ENCODE measurements around the gene KLHDC10. TPM values are rescaled to one million over a fixed set of nuclear protein-coding genes. Genes with fewer than 3 reads are reported as not detected.

Gene KLHDC10, protein sequence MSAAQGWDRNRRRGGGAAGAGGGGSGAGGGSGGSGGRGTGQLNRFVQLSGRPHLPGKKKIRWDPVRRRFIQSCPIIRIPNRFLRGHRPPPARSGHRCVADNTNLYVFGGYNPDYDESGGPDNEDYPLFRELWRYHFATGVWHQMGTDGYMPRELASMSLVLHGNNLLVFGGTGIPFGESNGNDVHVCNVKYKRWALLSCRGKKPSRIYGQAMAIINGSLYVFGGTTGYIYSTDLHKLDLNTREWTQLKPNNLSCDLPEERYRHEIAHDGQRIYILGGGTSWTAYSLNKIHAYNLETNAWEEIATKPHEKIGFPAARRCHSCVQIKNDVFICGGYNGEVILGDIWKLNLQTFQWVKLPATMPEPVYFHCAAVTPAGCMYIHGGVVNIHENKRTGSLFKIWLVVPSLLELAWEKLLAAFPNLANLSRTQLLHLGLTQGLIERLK
- total RNA-seq: 16.0 and 22.6 TPM in 2 replicates

DNA sequence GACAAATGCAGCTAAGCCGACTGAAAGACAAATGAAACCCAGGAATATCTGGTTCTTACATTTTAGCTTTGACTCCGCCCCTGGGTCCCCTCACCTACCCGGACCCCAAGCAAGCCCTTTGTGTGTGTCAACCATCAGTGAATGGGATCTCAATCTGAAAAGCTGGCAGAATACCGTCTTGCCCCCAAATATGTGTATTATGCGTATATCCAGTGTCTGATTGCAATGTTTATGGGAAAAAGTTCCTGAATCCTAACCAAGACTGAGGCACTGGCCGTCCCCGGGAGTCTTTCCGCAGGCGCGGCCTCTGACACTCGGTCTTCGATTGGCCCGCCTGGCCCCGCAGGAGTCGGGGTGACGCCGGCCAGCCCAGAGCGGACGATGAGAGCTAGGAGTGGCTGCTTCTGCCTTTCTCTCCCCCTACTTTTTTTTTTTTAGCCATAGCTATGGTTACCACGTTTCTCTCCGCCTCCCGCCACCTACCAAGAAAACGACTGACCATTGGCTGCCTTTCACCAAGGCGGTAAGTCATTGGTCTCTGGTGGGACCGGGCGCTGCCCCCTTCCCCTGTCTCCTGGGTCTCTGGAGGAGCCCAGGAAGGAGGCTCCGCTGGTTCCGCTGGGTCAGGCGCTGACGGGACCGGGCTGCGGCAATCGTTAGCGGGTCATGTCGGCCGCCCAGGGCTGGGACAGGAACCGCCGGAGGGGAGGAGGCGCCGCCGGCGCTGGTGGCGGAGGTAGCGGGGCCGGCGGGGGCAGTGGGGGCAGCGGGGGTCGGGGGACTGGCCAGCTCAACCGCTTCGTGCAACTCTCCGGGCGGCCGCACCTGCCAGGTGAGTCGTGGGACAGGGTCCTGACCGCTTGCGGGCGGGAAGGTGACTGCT lies at the start of gene KLHDC10:
TSS of gene KLHDC10 (plus strand) at position 557 of the 883 bp plus-strand sequence. CDS start at position 667, 110 bp downstream.

Small RNA genes within 50 kb of the gene (small RNA-seq; reads per million reads assigned to genes)
- gene RNA5SP245 (ENCODE audit: low replicate concordance): not detected

Other genes with a start within 250 kb of the KLHDC10 start
- gene UBE2H, start 117.6 kb upstream of the KLHDC10 start, total RNA-seq: 42.2 and 72.9 TPM in 2 replicates
- 14.2 and 20.0 TPM in 2 replicates for gene ZC3HC1, start 19.2 kb upstream of the KLHDC10 start, total RNA-seq
- 29.5 and 32.0 TPM in 2 replicates for gene TMEM209, start 134.9 kb downstream of the KLHDC10 start, total RNA-seq
- 0.22 TPM in 1 of 2 replicates, not detected in the other for gene SSMEM1, start 137.3 kb downstream of the KLHDC10 start, total RNA-seq
- 0.22 TPM in 1 of 2 replicates, not detected in the other for gene CPA2, start 196.3 kb downstream of the KLHDC10 start, total RNA-seq
- 9.4 and 9.7 TPM in 2 replicates for gene CPA4, start 222.6 kb downstream of the KLHDC10 start, total RNA-seq